Body of pancreas (tissue), 4 donors: ENCODE measurements around the gene TGM2. TPM values are rescaled to one million over a fixed set of nuclear protein-coding genes. Genes with fewer than 3 reads are reported as not detected.
A peak's percentile ranks its signal among the peaks of the same experiment; 100 is the strongest.

Experiments used
- ATAC-seq: fragments of 150-250 bp; one replicate; pipeline ENCODE4 v1.9.1; 2016
- DNase-seq, 4 donors: peaks; one replicate each; pipeline ENCODE4 v3.0.0-alpha.2; 2019
- H3K27ac ChIP-seq, 4 donors: fragments of 200-600 bp; sonication (generic); 1 replicate in 3 of 4; 2 replicates in 1 of 4; pipeline versions ENCODE4 v1.5.1 to v1.6.1; 2016 to 2019; ENCODE audit warnings: mild to moderate bottlenecking in 1 of 4, mixed read lengths in 1 of 4, moderate library complexity in 1 of 4
- H3K27me3 ChIP-seq, 2 donors: fragments of 200-600 bp; sonication (generic); one replicate each; pipeline ENCODE4 v1.6.0; 2016; ENCODE audit warnings: mild to moderate bottlenecking in 1 of 2
- H3K36me3 ChIP-seq, 2 donors: fragments of 200-600 bp; sonication (generic); replicated peaks in 1 of 2; 2 replicates each; pipeline ENCODE4 v1.5.1; 2016; ENCODE audit warnings: low read depth in 2 of 2; ENCODE audit not compliant: insufficient read depth in 1 of 2
- H3K4me1 ChIP-seq: fragments of 200-600 bp; sonication (generic); one replicate; pipeline ENCODE4 v1.6.0; 2016
- H3K4me3 ChIP-seq, 2 donors: fragments of 200-600 bp; sonication (generic); 1 replicate in 1 of 2; 2 replicates in 1 of 2; pipeline ENCODE4 v1.5.1; 2016 to 2019
- H3K9me3 ChIP-seq, 3 donors: fragments of 200-600 bp; sonication (generic); 1 replicate in 2 of 3; 2 replicates in 1 of 3; pipeline ENCODE4 v1.5.1; 2016
- POLR2A ChIP-seq, 3 donors: fragments of 450-650 bp; IDR thresholded peaks; one replicate each; pipeline ENCODE4 v1.6.1; 2016; ENCODE audit warnings: antibody characterized with exemption in 3 of 3, mild to moderate bottlenecking in 2 of 3
- WGBS, 2 donors: methylation state at CpG; one replicate each; pipeline ENCODE4 v1.1.5; 2017; 5-methylcytosine and 5-hydroxymethylcytosine counted together
- intact Hi-C: fragments of 100-400 bp; cut with DNase I; formaldehyde crosslinking; loops from one replicate; pipeline ENCODE4 v1.15.1; 2023
- total RNA-seq, 2 donors: library from RNA; depleted of rRNA; stranded (reverse); fragments of >200 nt; gene quantifications; one replicate each; pipeline ENCODE4 v1.1.0, GENCODE V29; 2016
- TF ChIP-seq, protein P1 (sequence below), 7 experiments: fragments of 450-650 bp in 4 of 7; fragments of 200-600 bp in 3 of 7; sonication (generic) in 3 of 7; IDR thresholded peaks; one replicate each; pipeline ENCODE4 v1.5.1; 2016 to 2019; ENCODE audit warnings: antibody characterized with exemption in 7 of 7

Gene TGM2
- total RNA-seq, 2 donors from 2014 or later = 17.1 to 27.5 TPM

DNA sequence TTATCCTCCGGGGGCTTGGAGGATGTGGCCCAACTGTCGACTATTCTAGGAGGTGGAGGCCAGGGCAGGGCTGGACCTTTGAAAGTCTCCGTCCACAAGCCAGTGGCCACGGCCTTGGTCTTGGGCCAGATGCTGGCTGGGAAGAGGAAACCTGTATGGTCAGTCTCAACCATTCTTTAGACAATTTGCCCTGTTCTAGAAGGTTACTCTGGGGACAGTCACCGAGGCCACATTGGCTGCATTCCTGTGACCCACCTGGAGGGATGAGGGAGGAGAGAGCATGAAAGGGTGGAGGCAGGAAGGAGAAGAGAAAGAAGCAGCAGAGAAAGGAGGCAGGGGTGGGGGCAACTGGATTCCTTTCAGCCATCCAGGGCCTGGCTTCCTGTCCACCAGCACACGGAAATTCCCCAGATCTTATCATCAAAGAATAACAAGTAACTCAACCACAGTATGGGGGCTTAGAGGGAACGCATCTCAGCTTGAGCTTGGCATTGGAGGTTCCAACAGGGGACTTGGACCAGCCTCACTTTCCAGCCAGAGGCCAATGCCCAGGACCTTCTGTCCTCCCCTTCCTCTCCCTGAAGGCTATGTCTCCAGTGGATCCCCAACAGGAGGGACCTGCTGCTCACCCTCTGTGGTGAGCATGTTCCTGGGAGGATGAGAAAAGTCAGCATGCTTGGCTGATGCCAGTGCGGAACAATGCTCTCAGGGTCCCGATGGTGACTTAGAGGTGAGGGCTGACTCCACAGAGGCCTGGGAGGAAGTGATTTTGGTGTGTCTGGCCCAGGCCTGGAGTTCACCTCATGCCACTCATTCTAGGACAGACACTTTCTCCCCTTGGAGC is 30.4 kb downstream of the TGM2 start:
- no peaks in the 10 kb centered on the region for H3K9me3 ChIP-seq
- WGBS, 2 donors = 46 to 56% methylated on average over 9 of the region's 9 CpGs
- no peaks in the 10 kb centered on the region for H3K36me3 ChIP-seq
- DNase-seq (no peak), ATAC-seq (peak; percentile 43)
- intact Hi-C loops = no loop called here
- TF ChIP-seq, protein P1, sequence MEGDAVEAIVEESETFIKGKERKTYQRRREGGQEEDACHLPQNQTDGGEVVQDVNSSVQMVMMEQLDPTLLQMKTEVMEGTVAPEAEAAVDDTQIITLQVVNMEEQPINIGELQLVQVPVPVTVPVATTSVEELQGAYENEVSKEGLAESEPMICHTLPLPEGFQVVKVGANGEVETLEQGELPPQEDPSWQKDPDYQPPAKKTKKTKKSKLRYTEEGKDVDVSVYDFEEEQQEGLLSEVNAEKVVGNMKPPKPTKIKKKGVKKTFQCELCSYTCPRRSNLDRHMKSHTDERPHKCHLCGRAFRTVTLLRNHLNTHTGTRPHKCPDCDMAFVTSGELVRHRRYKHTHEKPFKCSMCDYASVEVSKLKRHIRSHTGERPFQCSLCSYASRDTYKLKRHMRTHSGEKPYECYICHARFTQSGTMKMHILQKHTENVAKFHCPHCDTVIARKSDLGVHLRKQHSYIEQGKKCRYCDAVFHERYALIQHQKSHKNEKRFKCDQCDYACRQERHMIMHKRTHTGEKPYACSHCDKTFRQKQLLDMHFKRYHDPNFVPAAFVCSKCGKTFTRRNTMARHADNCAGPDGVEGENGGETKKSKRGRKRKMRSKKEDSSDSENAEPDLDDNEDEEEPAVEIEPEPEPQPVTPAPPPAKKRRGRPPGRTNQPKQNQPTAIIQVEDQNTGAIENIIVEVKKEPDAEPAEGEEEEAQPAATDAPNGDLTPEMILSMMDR (IDR thresholded peaks at IDR 0.05) = no peak
- no peak for TF ChIP-seq POLR2A (IDR thresholded peaks at IDR 0.05)
- peaks cover 11% of the 10 kb centered on the region for H3K4me1 ChIP-seq
- H3K27me3 ChIP-seq = no peaks in the 10 kb centered on the region
- H3K4me3 ChIP-seq = no peak overlapping the region
- H3K27ac ChIP-seq = peak overlapping the region in 2 of 4 donors; percentile 34 to 42

DNA sequence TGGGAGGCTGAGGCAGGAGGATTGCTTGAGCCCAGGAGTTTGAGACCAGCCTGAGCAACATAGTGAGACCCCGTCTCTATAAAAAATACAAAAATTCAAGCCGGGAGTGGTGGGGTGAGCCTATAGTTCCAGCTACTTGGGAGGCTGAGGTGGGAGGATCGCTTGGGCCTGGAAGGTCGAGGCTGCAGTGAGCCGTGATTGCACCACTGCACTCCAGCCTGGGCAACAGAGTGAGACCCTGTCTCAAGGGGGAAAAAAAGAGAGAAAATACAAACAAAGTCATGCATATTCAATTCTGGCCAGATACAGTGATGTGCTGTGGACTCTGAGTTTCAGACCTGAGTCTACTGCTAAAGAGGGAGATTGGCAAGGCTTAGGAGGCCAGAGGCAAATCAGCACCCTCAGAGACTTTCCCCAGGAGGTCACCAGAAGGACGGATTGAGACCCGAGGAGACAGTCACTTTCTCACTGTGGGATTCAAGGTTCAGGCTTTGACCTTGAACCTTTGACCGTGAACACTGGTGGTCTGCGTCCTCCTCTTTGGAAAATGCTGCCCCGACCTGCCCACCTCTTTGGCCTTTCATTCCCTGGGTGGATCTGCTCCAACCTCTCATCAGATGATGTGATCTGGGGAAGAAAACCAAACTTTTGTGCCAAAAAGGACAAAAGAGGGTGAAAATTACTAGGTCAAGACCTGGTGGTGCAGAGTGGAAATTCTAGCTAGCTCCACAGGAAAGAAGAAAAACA is 31.2 kb downstream of the TGM2 start:
- H3K27me3 ChIP-seq = no peaks in the 10 kb centered on the region
- H3K9me3 ChIP-seq = no peaks in the 10 kb centered on the region
- H3K27ac ChIP-seq = peak overlapping the region in 2 of 4 donors; percentile 25 to 42
- whole genome bisulfite sequencing, 2 donors = 75 to 89% methylated on average over 8 to 10 of the region's 10 CpGs
- intact Hi-C loops = no loop called here
- no peak for TF ChIP-seq POLR2A (IDR thresholded peaks at IDR 0.05)
- H3K36me3 ChIP-seq = no peaks in the 10 kb centered on the region
- ATAC-seq = no peak
- H3K4me3 ChIP-seq = no peak overlapping the region
- no peak for DNase-seq
- peaks cover 11% of the 10 kb centered on the region for H3K4me1 ChIP-seq

DNA sequence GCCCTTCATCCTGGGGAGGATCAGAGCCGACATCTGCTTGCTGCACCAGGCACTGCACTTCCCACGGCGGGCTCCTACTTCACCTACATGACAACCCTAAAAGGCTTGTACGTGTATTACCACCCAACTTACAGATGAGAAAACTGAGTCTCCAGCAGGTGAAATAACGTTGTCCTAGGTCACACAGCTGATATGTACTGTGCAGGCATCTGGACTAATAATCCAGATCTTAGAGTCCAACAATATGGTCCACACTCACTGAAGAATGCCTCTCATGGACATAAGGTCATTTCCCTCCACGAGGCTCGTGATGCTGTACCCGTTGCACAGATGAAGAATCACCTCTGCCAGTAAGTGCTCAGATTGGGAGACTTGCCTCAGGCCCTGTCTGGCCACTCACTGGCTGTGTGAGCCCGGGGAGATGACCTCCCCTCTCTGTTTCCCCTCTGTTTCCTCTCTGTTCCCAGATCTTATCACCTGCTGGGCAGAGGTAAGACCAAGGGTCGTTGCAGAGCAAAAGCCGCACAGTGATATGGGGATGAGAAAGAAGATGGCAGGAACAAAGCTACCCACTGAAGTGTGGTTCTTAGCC is 32.1 kb downstream of the TGM2 start:
- no peak overlapping the region for H3K4me3 ChIP-seq
- WGBS, 2 donors = 81 to 85% methylated on average over 11 of the region's 11 CpGs
- no peak overlapping the region for H3K27ac ChIP-seq
- no peaks in the 10 kb centered on the region for H3K27me3 ChIP-seq
- ATAC-seq (no peak), DNase-seq (no peak)
- H3K9me3 ChIP-seq = no peaks in the 10 kb centered on the region
- TF ChIP-seq, protein P1 (IDR thresholded peaks at IDR 0.05) = no peak
- TF ChIP-seq POLR2A (IDR thresholded peaks at IDR 0.05) = no peak
- peaks cover 11% of the 10 kb centered on the region for H3K4me1 ChIP-seq
- intact Hi-C loops = no loop called here
- H3K36me3 ChIP-seq = no peaks in the 10 kb centered on the region

DNA sequence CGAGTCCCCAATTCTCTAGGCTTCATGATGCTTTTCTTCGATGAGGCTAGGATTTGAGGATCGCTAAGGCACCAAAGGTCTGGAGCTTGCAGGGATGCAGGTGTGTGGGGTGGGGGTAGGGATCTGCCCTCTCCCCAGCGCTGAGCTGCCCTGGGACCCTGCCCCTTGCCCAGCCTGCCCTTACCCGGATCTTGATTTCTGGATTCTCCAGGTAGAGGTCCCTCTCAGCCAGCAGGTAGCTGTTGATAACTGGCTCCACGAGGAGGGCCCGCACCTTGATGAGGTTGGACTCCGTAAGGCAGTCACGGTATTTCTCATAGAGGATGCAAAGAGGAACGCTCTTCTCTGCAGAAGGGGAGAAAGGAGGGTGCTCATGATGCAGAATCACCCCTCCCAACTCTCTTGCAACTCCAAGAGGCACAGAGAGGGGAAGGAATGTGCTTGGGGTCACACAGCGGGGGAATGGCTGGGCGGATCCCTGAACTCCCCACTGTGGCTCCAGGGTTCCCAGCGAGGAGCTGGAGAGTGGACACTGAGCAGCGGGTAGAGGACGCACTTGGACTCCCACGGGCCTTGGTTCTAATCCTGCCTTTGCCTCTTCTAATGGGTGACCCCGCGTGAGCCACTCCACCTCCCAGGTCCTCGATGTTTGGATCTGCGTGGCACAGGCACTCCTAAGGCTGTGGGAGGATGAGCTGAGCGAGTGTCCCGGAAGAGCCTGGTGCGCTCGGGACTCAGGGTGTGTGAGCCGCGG is 32.7 kb downstream of the TGM2 start:
- WGBS, 2 donors = 86 to 87% methylated on average over 15 to 26 of the region's 26 CpGs
- TF ChIP-seq, protein P1 (IDR thresholded peaks at IDR 0.05) = no peak
- no peak for TF ChIP-seq POLR2A (IDR thresholded peaks at IDR 0.05)
- Histone ChIP-seq H3K36me3 (no peaks in the 10 kb centered on the region), H3K27me3 (no peaks in the 10 kb centered on the region), H3K9me3 (no peaks in the 10 kb centered on the region), H3K4me3 (no peak overlapping the region), H3K27ac (no peak overlapping the region), H3K4me1 (peaks cover 11% of the 10 kb centered on the region)
- DNase-seq (no peak), ATAC-seq (no peak)
- intact Hi-C loops = no loop called here
